ENCODE data around the gene ABCA4.

Gene ABCA4

DNA sequence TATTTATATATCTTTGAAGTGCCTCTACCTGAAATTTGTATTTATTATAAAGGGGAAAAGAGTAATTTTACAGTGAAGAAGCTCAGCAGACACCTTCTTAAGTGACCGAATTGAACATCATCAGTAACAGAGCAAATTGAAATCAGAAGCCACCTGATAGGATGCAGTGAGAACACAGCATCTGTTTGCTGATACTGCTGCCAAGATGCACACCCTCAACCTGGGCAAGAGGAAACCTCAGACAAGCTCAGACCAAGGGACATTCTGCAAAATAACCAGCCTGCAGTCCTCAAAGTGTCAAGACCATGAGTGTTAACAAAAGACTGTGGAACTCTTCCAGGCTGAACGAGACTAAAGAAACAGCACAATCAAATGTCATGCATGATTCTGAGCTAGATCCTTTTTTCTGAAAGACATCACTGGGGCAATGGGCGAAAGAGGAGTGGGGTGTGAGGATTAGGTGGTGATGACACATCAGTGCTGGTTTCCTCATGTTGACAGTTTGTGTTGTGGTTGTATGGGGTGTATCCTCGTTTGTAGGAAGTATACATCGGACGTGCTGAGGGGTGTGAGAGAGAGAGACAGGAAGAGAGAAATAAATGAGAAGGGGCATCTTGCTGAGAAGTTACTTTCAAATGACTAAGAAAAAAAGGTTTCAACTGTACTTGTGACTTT, 103.7 kb downstream of the ABCA4 start:
- peak; percentile 71 for FAIRE-seq
- no peak for TF ChIP-seq POLR2AphosphoS5 (IDR thresholded peaks at IDR 0.05; ENCODE audit: low read depth, low read length)
- no peak for TF ChIP-seq TAF1 (IDR thresholded peaks at IDR 0.05; ENCODE audit: borderline replicate concordance, low read depth, low read length)
- TF ChIP-seq POLR2A (IDR thresholded peaks at IDR 0.05; ENCODE audit: low read depth, low read length): no peak
- DNase-seq (ENCODE audit: insufficient read length): no peak

DNA sequence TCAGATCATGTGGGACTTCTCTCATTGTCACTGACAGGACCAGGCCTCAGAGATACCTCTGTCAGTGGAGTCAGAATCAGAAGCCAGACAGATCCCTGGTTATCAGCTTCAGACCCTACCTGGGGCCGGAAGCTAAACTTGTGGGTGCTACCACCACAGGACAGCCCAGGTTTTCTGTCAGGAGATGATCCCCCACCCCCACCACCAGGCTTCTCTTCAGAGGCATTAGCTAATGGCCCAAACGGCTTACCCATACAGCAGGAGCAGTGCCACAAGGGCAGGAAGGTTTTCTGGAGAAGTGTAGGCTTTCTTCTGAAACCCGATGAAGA, 105.5 kb downstream of the ABCA4 start:
- DNase-seq (ENCODE audit: insufficient read length) (no peak), FAIRE-seq (no peak)
- TF ChIP-seq POLR2A (IDR thresholded peaks at IDR 0.05; ENCODE audit: low read depth, low read length): no peak
- TF ChIP-seq POLR2AphosphoS5 (IDR thresholded peaks at IDR 0.05; ENCODE audit: low read depth, low read length): no peak
- no peak for TF ChIP-seq TAF1 (IDR thresholded peaks at IDR 0.05; ENCODE audit: borderline replicate concordance, low read depth, low read length)

DNA sequence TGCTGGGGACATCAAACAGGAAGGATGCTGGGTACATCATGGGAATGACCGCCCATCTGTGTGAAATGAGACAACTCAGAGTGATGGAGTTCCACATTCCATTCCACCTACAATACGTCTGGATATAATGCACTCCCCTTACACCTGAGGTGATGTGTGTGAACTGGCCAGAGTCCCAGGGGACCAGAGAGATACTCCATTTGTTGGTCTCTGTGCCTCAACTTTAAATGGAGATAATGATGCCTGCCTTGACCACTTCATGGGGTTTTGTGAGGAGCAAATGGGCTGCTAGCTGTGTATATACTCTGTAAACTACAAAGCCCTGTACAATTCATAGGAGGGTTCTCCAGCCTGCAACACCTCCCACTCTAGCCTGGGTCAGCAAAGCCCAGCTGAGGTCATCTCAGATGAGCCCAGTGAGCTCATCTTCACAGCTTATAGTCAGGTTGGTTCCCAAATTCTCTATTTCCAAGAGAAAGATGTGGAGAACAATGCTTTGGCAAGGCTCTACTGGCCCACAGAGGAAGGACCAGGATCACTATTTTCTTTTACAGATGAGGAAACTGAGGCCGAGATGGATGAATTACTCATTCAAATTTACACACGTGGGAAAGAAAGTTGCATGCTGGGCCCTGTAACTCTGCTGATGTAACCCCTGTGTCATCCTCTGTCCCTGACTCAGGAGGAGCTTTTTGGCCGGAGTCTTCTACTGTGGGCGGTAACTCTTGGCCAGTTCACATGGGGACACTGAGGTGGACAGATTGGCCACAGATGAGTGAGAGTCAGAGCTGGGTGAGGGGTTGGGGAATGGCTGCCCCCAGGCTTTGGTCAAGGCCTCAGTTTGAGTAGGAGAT, 106.1 kb downstream of the ABCA4 start:
- FAIRE-seq: no peak
- DNase-seq (ENCODE audit: insufficient read length): no peak
- TF ChIP-seq POLR2AphosphoS5 (IDR thresholded peaks at IDR 0.05; ENCODE audit: low read depth, low read length) (no peak), TAF1 (IDR thresholded peaks at IDR 0.05; ENCODE audit: borderline replicate concordance, low read depth, low read length) (no peak), POLR2A (IDR thresholded peaks at IDR 0.05; ENCODE audit: low read depth, low read length) (no peak)

DNA sequence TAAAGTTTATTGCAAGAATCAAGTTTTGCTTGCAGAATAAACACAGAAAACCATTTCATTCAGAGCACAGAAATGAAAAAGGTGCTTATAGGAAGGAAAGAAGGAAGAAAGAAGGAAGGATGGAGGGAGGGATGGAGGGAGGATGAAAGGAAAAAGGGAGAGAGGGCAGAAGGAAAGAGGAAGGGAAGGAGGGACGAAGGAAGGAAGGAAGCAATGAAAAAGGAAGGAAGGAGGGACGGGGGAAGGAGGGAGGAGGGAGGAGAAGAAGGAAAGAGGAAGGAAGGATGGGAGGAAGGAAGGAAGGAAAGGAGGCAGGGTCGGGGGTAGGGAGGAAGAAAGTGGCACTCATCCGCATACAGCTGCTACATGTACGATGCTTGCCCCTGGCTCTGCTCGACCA, 106.9 kb downstream of the ABCA4 start:
- no peak for FAIRE-seq
- TF ChIP-seq POLR2A (IDR thresholded peaks at IDR 0.05; ENCODE audit: low read depth, low read length) (no peak), POLR2AphosphoS5 (IDR thresholded peaks at IDR 0.05; ENCODE audit: low read depth, low read length) (no peak), TAF1 (IDR thresholded peaks at IDR 0.05; ENCODE audit: borderline replicate concordance, low read depth, low read length) (no peak)
- no peak for DNase-seq (ENCODE audit: insufficient read length)

DNA sequence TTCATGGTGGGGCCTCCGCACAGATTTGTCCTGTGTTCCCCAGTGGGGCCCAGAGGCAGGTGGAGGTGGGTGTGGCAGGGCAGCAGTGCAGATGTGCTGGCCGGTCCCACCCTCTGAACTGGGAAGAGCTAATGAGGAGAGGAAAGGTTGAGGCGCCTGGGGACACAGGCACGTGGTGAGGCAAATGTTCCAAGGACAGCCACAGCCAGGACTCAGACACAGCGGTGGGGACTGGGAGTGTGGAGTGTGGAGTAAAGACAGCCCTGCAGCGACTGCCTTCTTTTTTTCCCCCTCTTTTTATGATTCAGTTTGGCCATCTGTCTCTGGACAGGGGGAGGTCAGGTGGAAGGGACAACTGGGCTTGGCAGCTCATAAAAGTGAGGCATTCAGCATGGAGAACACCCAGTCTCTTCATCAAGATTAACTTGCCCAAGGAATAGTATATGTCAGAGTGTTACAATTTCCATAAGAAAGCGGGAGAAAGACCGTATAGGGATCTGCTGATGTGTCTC, 107.5 kb downstream of the ABCA4 start:
- no peak for FAIRE-seq
- no peak for TF ChIP-seq POLR2AphosphoS5 (IDR thresholded peaks at IDR 0.05; ENCODE audit: low read depth, low read length)
- TF ChIP-seq POLR2A (IDR thresholded peaks at IDR 0.05; ENCODE audit: low read depth, low read length): no peak
- no peak for TF ChIP-seq TAF1 (IDR thresholded peaks at IDR 0.05; ENCODE audit: borderline replicate concordance, low read depth, low read length)
- no peak for DNase-seq (ENCODE audit: insufficient read length)

DNA sequence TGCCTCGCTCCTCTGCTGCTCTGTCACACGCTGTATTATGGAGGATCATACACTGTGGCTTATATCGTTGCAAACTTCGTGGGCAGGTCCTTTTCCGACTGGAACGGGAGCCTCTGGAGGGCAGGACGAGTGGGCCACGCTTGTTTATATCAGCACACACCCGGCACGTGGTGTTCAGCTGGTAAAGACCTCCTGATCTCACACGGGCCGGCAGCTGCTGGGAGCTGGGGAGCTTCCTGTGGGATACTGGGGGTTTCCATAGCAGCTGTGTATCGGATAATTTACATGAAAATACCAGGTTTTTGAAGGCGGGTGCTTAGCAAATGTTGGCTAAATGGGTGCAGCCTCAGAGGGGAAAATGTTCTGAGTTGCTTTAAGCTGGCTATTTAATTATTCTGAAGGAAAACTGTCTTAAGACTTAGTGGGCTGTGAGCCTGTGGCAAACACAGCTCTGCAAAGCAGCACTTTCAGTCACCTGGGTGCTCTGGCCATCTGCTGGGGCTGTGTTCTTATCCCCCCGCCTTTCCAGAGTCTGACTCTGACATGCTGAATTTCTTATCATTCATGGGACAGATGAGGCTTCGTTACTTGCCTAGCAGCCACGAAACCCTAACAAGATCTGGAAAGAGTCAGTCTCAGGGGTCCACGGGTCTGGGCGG, 108.1 kb downstream of the ABCA4 start:
- no peak for FAIRE-seq

DNA sequence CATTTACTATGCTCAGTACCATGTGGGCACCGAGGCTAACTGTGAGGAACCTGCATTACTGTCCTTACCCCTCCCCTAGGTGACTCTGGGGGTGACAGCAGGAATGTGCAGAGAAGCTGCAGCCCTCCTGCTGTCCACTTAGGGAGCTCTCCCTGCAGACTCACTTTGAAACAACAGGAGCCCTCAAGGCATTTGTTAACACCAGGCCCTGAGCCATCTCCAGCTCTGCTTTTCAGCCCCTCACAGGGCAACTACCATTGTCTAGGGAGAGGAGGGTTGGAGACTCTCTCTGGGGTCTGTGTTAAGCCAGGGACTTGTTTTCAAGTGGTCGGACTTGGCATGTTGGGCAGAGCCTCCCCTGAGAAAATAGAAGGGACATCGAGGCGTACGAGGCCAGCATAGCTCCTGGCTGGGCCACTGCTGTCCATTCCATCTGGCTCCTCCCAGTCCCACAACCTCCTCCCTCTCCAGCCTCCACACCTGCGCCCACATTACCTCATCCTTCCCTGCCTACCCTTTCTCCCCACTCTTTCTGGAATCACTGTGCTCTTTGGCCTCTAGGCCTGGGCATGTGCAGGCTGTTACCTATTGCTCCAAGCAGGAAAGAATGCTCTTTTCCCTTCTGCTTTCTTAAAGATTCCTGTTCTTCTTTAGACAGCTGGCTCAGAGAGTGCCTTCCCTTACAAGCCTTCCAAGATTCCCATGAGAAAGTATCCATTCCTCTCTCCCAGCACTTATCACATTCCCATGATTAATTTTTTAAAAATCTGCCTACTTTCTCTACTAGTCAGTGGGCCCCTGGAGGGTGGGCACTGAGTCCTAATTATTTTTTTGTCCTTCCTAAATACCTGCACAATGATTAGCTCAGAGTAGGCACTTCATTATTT, 109.0 kb downstream of the ABCA4 start:
- no peak for FAIRE-seq
- TF ChIP-seq POLR2A (IDR thresholded peaks at IDR 0.05; ENCODE audit: low read depth, low read length): no peak
- no peak for TF ChIP-seq POLR2AphosphoS5 (IDR thresholded peaks at IDR 0.05; ENCODE audit: low read depth, low read length)
- no peak for TF ChIP-seq TAF1 (IDR thresholded peaks at IDR 0.05; ENCODE audit: borderline replicate concordance, low read depth, low read length)
- no peak for DNase-seq (ENCODE audit: insufficient read length)

More for the DNA sequence above, 108.1 kb downstream of the ABCA4 start:
- DNase-seq (ENCODE audit: insufficient read length): no peak
- TF ChIP-seq POLR2A (IDR thresholded peaks at IDR 0.05; ENCODE audit: low read depth, low read length): no peak
- TF ChIP-seq POLR2AphosphoS5 (IDR thresholded peaks at IDR 0.05; ENCODE audit: low read depth, low read length): no peak
- no peak for TF ChIP-seq TAF1 (IDR thresholded peaks at IDR 0.05; ENCODE audit: borderline replicate concordance, low read depth, low read length)

DNA sequence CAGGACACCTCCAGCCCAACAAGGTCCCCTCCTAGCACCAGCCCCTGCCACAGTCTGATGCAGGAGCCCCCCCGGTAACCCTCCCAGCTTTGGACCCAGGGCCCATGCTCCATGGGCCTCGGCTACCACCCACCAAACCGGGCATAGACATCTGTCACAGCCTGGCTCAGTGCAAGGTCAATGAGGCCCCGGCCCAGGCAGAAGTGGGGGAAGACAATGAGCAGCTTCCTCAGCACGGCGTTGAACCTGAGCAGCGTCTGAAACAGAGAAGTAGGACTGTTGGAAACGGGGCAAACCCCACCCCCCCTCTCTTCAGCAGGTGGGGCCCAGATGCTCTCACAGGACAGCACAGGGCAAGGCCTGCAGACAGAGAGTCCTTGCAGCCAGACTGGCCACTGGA, 109.8 kb downstream of the ABCA4 start:
- no peak for DNase-seq (ENCODE audit: insufficient read length)
- FAIRE-seq: no peak

DNA sequence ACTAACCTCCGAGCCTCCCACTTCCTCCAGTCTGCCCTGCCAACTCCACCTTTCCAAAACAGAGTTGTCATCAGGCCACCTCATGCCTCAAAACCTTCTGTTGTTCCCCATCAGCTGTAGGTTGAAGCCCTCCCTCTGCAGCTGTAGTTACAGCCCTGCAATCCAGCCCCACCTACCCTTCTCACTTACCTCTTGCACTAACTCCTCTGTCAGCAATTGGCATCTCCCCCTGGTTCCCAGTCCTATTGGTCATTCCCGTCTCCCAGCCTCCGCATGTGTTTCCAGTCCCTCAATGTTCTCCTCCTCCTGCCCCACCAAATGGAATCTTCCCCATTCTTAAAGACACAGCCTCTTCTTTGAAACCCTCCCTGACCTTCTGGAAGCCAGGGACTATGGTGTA, 111.6 kb downstream of the ABCA4 start:
- FAIRE-seq: no peak
- no peak for TF ChIP-seq POLR2AphosphoS5 (IDR thresholded peaks at IDR 0.05; ENCODE audit: low read depth, low read length)
- no peak for TF ChIP-seq POLR2A (IDR thresholded peaks at IDR 0.05; ENCODE audit: low read depth, low read length)
- TF ChIP-seq TAF1 (IDR thresholded peaks at IDR 0.05; ENCODE audit: borderline replicate concordance, low read depth, low read length): no peak
- no peak for DNase-seq (ENCODE audit: insufficient read length)

More for the DNA sequence above, 109.8 kb downstream of the ABCA4 start:
- TF ChIP-seq POLR2AphosphoS5 (IDR thresholded peaks at IDR 0.05; ENCODE audit: low read depth, low read length) (no peak), POLR2A (IDR thresholded peaks at IDR 0.05; ENCODE audit: low read depth, low read length) (no peak), TAF1 (IDR thresholded peaks at IDR 0.05; ENCODE audit: borderline replicate concordance, low read depth, low read length) (no peak)

DNA sequence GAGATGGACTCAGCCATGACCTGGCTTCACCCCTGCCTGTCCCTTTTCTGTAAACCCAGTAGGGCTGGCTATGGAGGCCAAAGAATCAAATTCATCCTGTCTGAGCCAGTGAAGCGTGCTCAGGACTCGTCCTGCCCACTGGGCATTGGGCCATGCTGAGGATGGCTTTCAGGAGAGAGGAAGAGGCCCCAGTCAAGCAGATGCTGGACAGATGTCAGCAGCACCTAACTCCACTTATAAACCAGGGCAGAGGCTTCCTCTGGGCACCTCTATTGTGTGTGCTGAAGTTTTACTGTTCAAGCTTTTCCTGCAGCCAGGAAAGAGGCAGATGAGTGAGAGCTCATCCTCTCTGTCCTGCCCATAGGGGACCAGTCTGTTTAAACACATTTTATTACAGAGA, 114.3 kb downstream of the ABCA4 start:
- no peak for TF ChIP-seq TAF1 (IDR thresholded peaks at IDR 0.05; ENCODE audit: borderline replicate concordance, low read depth, low read length)
- TF ChIP-seq POLR2A (IDR thresholded peaks at IDR 0.05; ENCODE audit: low read depth, low read length): no peak
- no peak for TF ChIP-seq POLR2AphosphoS5 (IDR thresholded peaks at IDR 0.05; ENCODE audit: low read depth, low read length)
- FAIRE-seq (no peak), DNase-seq (ENCODE audit: insufficient read length) (no peak)
